HCT116 (cell line): Measurements from ENCODE around the gene TNNC1. TPM values are rescaled to one million over a fixed set of nuclear protein-coding genes. Genes with fewer than 3 reads are reported as not detected.

Experiments
- ATAC-seq: fragments of 200-7000 bp; cut with Tn5 transposase; 2 replicates; pipeline ENCODE4 v1.9.1; 2020; ENCODE audit warnings: mild to moderate bottlenecking, moderate library complexity
- BruUV-seq: library from RNA; stranded (reverse); fragments of 400-500 nt; replicated peaks from 2 replicates; lab custom pipeline; 2021; lab: Mats Ljungman, UMichigan
- CTCF ChIA-PET: fragments of 300-600 bp; sonication (Branson Sonifier 250); formaldehyde crosslinking; loops from one replicate; lab custom pipeline; 2021; ENCODE audit warnings: antibody characterized with exemption; lab: Charles Lee
- POLR2A ChIA-PET: fragments of 300-600, 350-600 bp; sonication (Branson Sonifier 250); formaldehyde crosslinking; loops from one replicate; lab custom pipeline; 2021; ENCODE audit warnings: antibody characterized with exemption; lab: Charles Lee
- RAD21 ChIA-PET, 2 experiments: fragments of 300-600 bp; sonication (Branson Sonifier 250); formaldehyde crosslinking; loops; one replicate each; lab custom pipeline; 2023; ENCODE audit warnings: low total read pairs in 2 of 2; ENCODE audit not compliant: uncharacterized antibody in 2 of 2, unreplicated experiment in 2 of 2, low non-redundant PET in 1 of 2; lab: Charles Lee
- DNase-seq: peaks from one replicate; pipeline ENCODE4 v3.0.0-alpha.2; 2010; ENCODE audit warnings: low read depth, low spot score
- H2AFZ ChIP-seq: fragments of 200-600 bp; shearing (Covaris generic), sonication (generic); 2 replicates; pipeline ENCODE4 v1.6.1; 2017; ENCODE audit warnings: low read depth, mixed run types, mixed read lengths, antibody characterized with exemption, low read length; ENCODE audit not compliant: poor library complexity, severe bottlenecking
- H3K27ac ChIP-seq: 2 replicates; pipeline ENCODE4 v1.5.1; 2012; ENCODE audit warnings: low read depth, low read length
- H3K27me3 ChIP-seq: fragments of 200-600 bp; sonication (generic); 2 replicates; pipeline ENCODE4 v1.6.1; 2016; ENCODE audit warnings: mixed run types, low read length, mixed read lengths; ENCODE audit not compliant: insufficient read depth
- H3K36me3 ChIP-seq, 2 experiments: fragments of 200-500 bp in 1 of 2; fragments of 200-600 bp in 1 of 2; sonication (Bioruptor generic) in 1 of 2; sonication (generic) in 1 of 2; 2 replicates each; pipeline versions ENCODE4 v1.5.1 to v1.6.1; 2014 to 2016; ENCODE audit warnings: low read length in 2 of 2, inconsistent platforms in 1 of 2, mixed read lengths in 1 of 2, mixed run types in 1 of 2; ENCODE audit not compliant: insufficient read depth in 2 of 2, control insufficient read depth in 1 of 2
- H3K4me1 ChIP-seq, 2 experiments: fragments of 200-600 bp in 1 of 2; sonication (generic) in 1 of 2; 2 replicates each; pipeline versions ENCODE4 v1.5.1 to v1.6.1; 2012 to 2017; ENCODE audit warnings: low read length in 2 of 2, inconsistent platforms in 1 of 2, mild to moderate bottlenecking in 1 of 2, mixed read lengths in 1 of 2, mixed run types in 1 of 2, moderate library complexity in 1 of 2; ENCODE audit not compliant: insufficient read depth in 2 of 2, control insufficient read depth in 1 of 2
- H3K4me2 ChIP-seq: fragments of 200-600 bp; sonication (generic); 2 replicates; pipeline ENCODE4 v1.6.1; 2017; ENCODE audit warnings: mixed run types, low read length, mixed read lengths
- H3K4me3 ChIP-seq, 2 experiments: fragments of 200-600 bp in 1 of 2; sonication (generic) in 1 of 2; replicated peaks in 1 of 2; 2 replicates each; pipeline ENCODE4 v1.5.1; 2011 to 2016; ENCODE audit warnings: low read length in 2 of 2, control low read depth in 1 of 2, low read depth in 1 of 2, mild to moderate bottlenecking in 1 of 2, mixed read lengths in 1 of 2, mixed run types in 1 of 2
- H3K79me2 ChIP-seq: fragments of 200-600 bp; sonication (generic); 2 replicates; pipeline ENCODE4 v1.6.1; 2017; ENCODE audit warnings: mild to moderate bottlenecking, mixed run types, low read length, moderate library complexity, mixed read lengths; ENCODE audit not compliant: insufficient read depth
- H3K9ac ChIP-seq: fragments of 200-600 bp; sonication (generic); 2 replicates; pipeline ENCODE4 v1.6.1; 2016; ENCODE audit warnings: low read length, mixed read lengths
- H3K9me2 ChIP-seq: fragments of 200-600 bp; sonication (generic), shearing (Covaris generic); 2 replicates; pipeline ENCODE4 v1.6.1; 2017; ENCODE audit warnings: mixed run types, mild to moderate bottlenecking, moderate library complexity; ENCODE audit not compliant: insufficient read depth
- H3K9me3 ChIP-seq, 2 experiments: fragments of 200-500 bp in 1 of 2; fragments of 200-600 bp in 1 of 2; sonication (Bioruptor generic) in 1 of 2; sonication (generic) in 1 of 2; 2 replicates each; pipeline ENCODE4 v1.6.1; 2014 to 2017; ENCODE audit warnings: low read length in 2 of 2, mixed read lengths in 2 of 2, inconsistent platforms in 1 of 2, low read depth in 1 of 2, mild to moderate bottlenecking in 1 of 2, mixed run types in 1 of 2, moderate library complexity in 1 of 2; ENCODE audit not compliant: control insufficient read depth in 1 of 2, insufficient read depth in 1 of 2
- H4K20me1 ChIP-seq: fragments of 200-600 bp; sonication (generic), shearing (Covaris generic); 2 replicates; pipeline ENCODE4 v1.6.1; 2017; ENCODE audit warnings: mixed run types, mild to moderate bottlenecking, moderate library complexity; ENCODE audit not compliant: insufficient read depth
- CBX3 ChIP-seq: IDR thresholded peaks from 2 replicates; pipeline ENCODE4 v1.6.1; 2012; ENCODE audit warnings: low read depth
- CTCF ChIP-seq, 3 experiments: fragments of 200-600 bp in 1 of 3; sonication (generic) in 1 of 3; IDR thresholded peaks in 2 of 3; conservative IDR thresholded peaks in 1 of 3; 2 replicates each; pipeline ENCODE4 v1.5.1; 2012 to 2017; ENCODE audit warnings: low read depth in 2 of 3, low read length in 2 of 3, antibody characterized with exemption in 1 of 3, borderline replicate concordance in 1 of 3, control low read depth in 1 of 3, mild to moderate bottlenecking in 1 of 3, mixed read lengths in 1 of 3, mixed run types in 1 of 3, moderate library complexity in 1 of 3; ENCODE audit not compliant: insufficient read depth in 1 of 3
- EGR1 ChIP-seq: IDR thresholded peaks from 2 replicates; pipeline ENCODE4 v1.6.1; 2012; ENCODE audit warnings: low read depth
- EZH2phosphoT487 ChIP-seq: fragments of 200-600 bp; IDR thresholded peaks from 2 replicates; pipeline ENCODE4 v1.6.1; 2018; ENCODE audit warnings: antibody characterized with exemption, borderline replicate concordance
- FOSL1 ChIP-seq: IDR thresholded peaks from 2 replicates; pipeline ENCODE4 v1.6.1; 2012; ENCODE audit warnings: low read depth
- JUND ChIP-seq: IDR thresholded peaks from 2 replicates; pipeline ENCODE4 v1.6.1; 2012
- POLR2AphosphoS5 ChIP-seq: IDR thresholded peaks from 2 replicates; pipeline ENCODE4 v1.6.1; 2011; ENCODE audit warnings: mild to moderate bottlenecking, low read depth, low read length, moderate library complexity
- SIN3A ChIP-seq: IDR thresholded peaks from 2 replicates; pipeline ENCODE4 v1.6.1; 2012; ENCODE audit warnings: low read depth
- SRF ChIP-seq: IDR thresholded peaks from 2 replicates; pipeline ENCODE4 v1.6.1; 2012; ENCODE audit warnings: low read depth
- TCF7L2 ChIP-seq: IDR thresholded peaks from 2 replicates; pipeline ENCODE4 v1.7.0; 2011; ENCODE audit warnings: borderline replicate concordance, inconsistent platforms; ENCODE audit not compliant: insufficient read depth, insufficient read length; ENCODE audit errors: extremely low read depth
- YY1 ChIP-seq: IDR thresholded peaks from 2 replicates; pipeline ENCODE4 v1.6.1; 2011; ENCODE audit warnings: low read length, low read depth, moderate library complexity, mild to moderate bottlenecking; ENCODE audit not compliant: insufficient replicate concordance; ENCODE audit errors: extremely low read depth
- ZFX ChIP-seq: fragments of 450-650 bp; IDR thresholded peaks from 2 replicates; pipeline ENCODE4 v1.6.1; 2017
- intact Hi-C: fragments of 100-400 bp; cut with micrococcal nuclease; formaldehyde crosslinking; loops from 2 replicates; pipeline ENCODE4 v1.10.0; 2022
- total RNA-seq: library from RNA; stranded (reverse); gene quantifications from one replicate; pipeline ENCODE4 v1.2.1, GENCODE V29; 2021; ENCODE audit not compliant: unreplicated experiment

Gene TNNC1
- total RNA-seq, 1 experiment from 2014 or later, result 2.2 TPM

GRCh38 chr3:52454938-52455282 lies 1.1 kb upstream of the TNNC1 start:
- no peaks in the 10 kb centered on the region for H3K27me3 ChIP-seq
- no peak for DNase-seq
- H3K9me2 ChIP-seq, result no peaks in the 10 kb centered on the region
- H2AFZ ChIP-seq, result no peak overlapping the region
- peak overlapping the region; percentile 80 to 94 for H3K4me3 ChIP-seq
- POLR2A ChIA-PET, result interaction anchor here (1.7 kb wide), 1 partner anchor 81 kb away, joined by 8 read pairs; the partner anchor contains the start of gene UQCC5
- no peak for TF ChIP-seq CBX3
- TF ChIP-seq ZFX, result 0 out of 2 replicates have a peak, but pooled peaks have one; percentile 14
- TF ChIP-seq, all 23 proteins: peak for 1
- intact Hi-C loops, result no loop called here
- peak; percentile 23 for ATAC-seq
- TSS peak; percentile 90 for BruUV-seq
- Histone ChIP-seq H3K27ac (peak overlapping the region; percentile 66), H3K9ac (peak overlapping the region; percentile 95), H3K36me3 (peaks cover 8 to 24% of the 10 kb centered on the region in 2 experiments), H4K20me1 (no peaks in the 10 kb centered on the region), H3K4me1 (peaks cover 42 to 67% of the 10 kb centered on the region in 2 experiments), H3K79me2 (peaks cover 30% of the 10 kb centered on the region), H3K4me2 (peak overlapping the region; percentile 89), H3K9me3 (no peaks in the 10 kb centered on the region)
- CTCF ChIA-PET, result no interaction called here
- RAD21 ChIA-PET, result no interaction called here

- peak overlapping the region; percentile 80 to 94 for H3K4me3 ChIP-seq
- H3K9ac ChIP-seq, result peak overlapping the region; percentile 95
- H3K27me3 ChIP-seq, result no peaks in the 10 kb centered on the region
- H3K36me3 ChIP-seq, result peaks cover 8 to 24% of the 10 kb centered on the region in 2 experiments
- peak overlapping the region; percentile 66 for H3K27ac ChIP-seq
- no peaks in the 10 kb centered on the region for H4K20me1 ChIP-seq
- DNase-seq (no peak), ATAC-seq (no peak)
- ChIA-PET RAD21 (interaction anchor here in 1 of 2 experiments (0.6 kb wide), 1 partner anchor 182 kb away, joined by 3 read pairs; no protein-coding TSS in a partner anchor), POLR2A (interaction anchor here (1.7 kb wide), 1 partner anchor 82 kb away, joined by 8 read pairs; the partner anchor contains the start of gene UQCC5), CTCF (no interaction called here)
- H3K79me2 ChIP-seq, result peaks cover 30% of the 10 kb centered on the region
- H3K4me1 ChIP-seq, result peaks cover 46 to 71% of the 10 kb centered on the region in 2 experiments
- intact Hi-C loops, result no loop called here
- H3K9me3 ChIP-seq, result no peaks in the 10 kb centered on the region
- H3K4me2 ChIP-seq, result peak overlapping the region; percentile 89
- H2AFZ ChIP-seq, result no peak overlapping the region
- no peaks in the 10 kb centered on the region for H3K9me2 ChIP-seq
- TF ChIP-seq YY1 (no peak), POLR2AphosphoS5 (no peak), FOSL1 (no peak), JUND (no peak), EZH2phosphoT487 (no peak), CTCF (IDR thresholded peaks at IDR 0.05 in 2 of 3, conservative IDR thresholded peaks at IDR 0.05 in 1 of 3; ENCODE audit: borderline replicate concordance in 1 of 3, insufficient read depth in 1 of 3, low read depth in 2 of 3, low read length in 2 of 3) (no peak), EGR1 (no peak), SIN3A (no peak), SRF (no peak), CBX3 (no peak), TCF7L2 (no peak)
- BruUV-seq, result no TSS peak
These were observed 553 bp upstream of the TNNC1 start for GRCh38 chr3:52454250-52454937.
